ENCODE results near the gene FAXDC2. TPM values are rescaled to one million over a fixed set of nuclear protein-coding genes. Genes with fewer than 3 reads are reported as not detected.

Gene FAXDC2
- total and polyA plus RNA-seq, 2 of the 13 experiments (the other 11 are each of a cell fraction or from before 2014, with no cell fraction given), result 4.7 to 58.8 TPM

- TF ChIP-seq BCLAF1 (IDR thresholded peaks at IDR 0.05), result no peak
- TF ChIP-seq CTCF (CRISPR knock-in tag; IDR thresholded peaks at IDR 0.05), result peak; percentile 68
- TF ChIP-seq ZNF383 (CRISPR knock-in tag; IDR thresholded peaks at IDR 0.05; ENCODE audit: borderline replicate concordance), result no peak
- TF ChIP-seq NCOA5 (CRISPR knock-in tag; IDR thresholded peaks at IDR 0.05), result no peak
- no peak for TF ChIP-seq ZSCAN12 (CRISPR knock-in tag; IDR thresholded peaks at IDR 0.05)
- TF ChIP-seq RBM22 (optimal IDR thresholded peaks at IDR 0.05; ENCODE audit: low read length), result peak; percentile 56
- no peak for TF ChIP-seq RERE (CRISPR knock-in tag; IDR thresholded peaks at IDR 0.05; ENCODE audit: low read depth)
- peak; percentile 23; the same call in 1 of the 2 replicates for TF ChIP-seq GMEB1 (CRISPR knock-in tag; IDR thresholded peaks at IDR 0.05; ENCODE audit: borderline replicate concordance)
- TF ChIP-seq HDAC6 (IDR thresholded peaks at IDR 0.05; ENCODE audit: low read depth, low read length), result no peak
- TF ChIP-seq ZNF788 (CRISPR knock-in tag; IDR thresholded peaks at IDR 0.05; ENCODE audit: borderline replicate concordance), result no peak
- TF ChIP-seq ZBED4 (CRISPR knock-in tag; IDR thresholded peaks at IDR 0.05; ENCODE audit: borderline replicate concordance), result no peak
Measured at GRCh38 chr5:154811653-154812465, 38.5 kb downstream of the FAXDC2 start (continued).

Data from HepG2 (cell line).